B cell (primary cell): ENCODE data around the gene NPAS3. TPM values are rescaled to one million over a fixed set of nuclear protein-coding genes. Genes with fewer than 3 reads are reported as not detected.

ENCODE experiments used
- ATAC-seq: fragments of 200-7000 bp; cut with Tn5 transposase; one replicate; pipeline ENCODE4 v1.10.0; 2021; ENCODE audit warnings: low read depth, mild to moderate bottlenecking, moderate number of reproducible peaks, moderate library complexity
- CTCF ChIA-PET: fragments of 350-600 bp; sonication (Branson Sonifier 250); formaldehyde crosslinking; loops from one replicate; lab custom pipeline; 2021; ENCODE audit warnings: antibody characterized with exemption, inconsistent platforms; lab: Charles Lee
- POLR2A ChIA-PET: fragments of 350-600 bp; sonication (Branson Sonifier 250); formaldehyde crosslinking; loops from one replicate; lab custom pipeline; 2021; ENCODE audit warnings: antibody characterized with exemption; lab: Charles Lee
- DNase-seq: peaks from one replicate; pipeline ENCODE4 v3.0.0; 2013
- H2AFZ ChIP-seq: 2 replicates; pipeline ENCODE4 v1.6.1; 2012; ENCODE audit warnings: mild to moderate bottlenecking, low read depth, low read length; ENCODE audit not compliant: insufficient read depth, poor library complexity, severe bottlenecking
- H3K27ac ChIP-seq, 2 donors: 1 replicate in 1 of 2; 2 replicates in 1 of 2; pipeline ENCODE4 v1.5.1; 2012 to 2013; ENCODE audit warnings: low read length in 2 of 2, mild to moderate bottlenecking in 2 of 2, moderate library complexity in 1 of 2
- H3K27me3 ChIP-seq, 4 experiments: fragments of 200-600 bp in 1 of 4; sonication (generic) in 1 of 4; replicated peaks in 1 of 4; 1 replicate in 2 of 4; 2 replicates in 2 of 4; pipeline versions ENCODE4 v1.6.1 to v1.7.0; 2013 to 2016; ENCODE audit warnings: low read length in 3 of 4, mild to moderate bottlenecking in 2 of 4, mixed read lengths in 1 of 4, moderate library complexity in 1 of 4; ENCODE audit not compliant: insufficient read depth in 4 of 4, control insufficient read depth in 3 of 4; ENCODE audit errors: control extremely low read depth in 1 of 4
- H3K36me3 ChIP-seq, 2 experiments: replicated peaks in 1 of 2; 1 replicate in 1 of 2; 2 replicates in 1 of 2; pipeline versions ENCODE4 v1.6.1 to v1.7.1; 2013; ENCODE audit warnings: low read length in 1 of 2; ENCODE audit not compliant: insufficient read depth in 2 of 2, control insufficient read depth in 1 of 2; ENCODE audit errors: control extremely low read depth in 1 of 2, extremely low read depth in 1 of 2
- H3K4me1 ChIP-seq, 2 donors: fragments of 200-600 bp in 1 of 2; sonication (generic) in 1 of 2; 1 replicate in 1 of 2; 2 replicates in 1 of 2; pipeline versions ENCODE4 v1.5.1 to v1.6.1; 2013 to 2017; ENCODE audit warnings: low read length in 2 of 2; ENCODE audit not compliant: control insufficient read depth in 2 of 2, insufficient read depth in 2 of 2
- H3K4me2 ChIP-seq: replicated peaks from 2 replicates; pipeline ENCODE3; 2012; ENCODE audit warnings: mild to moderate bottlenecking, low read depth, low read length; ENCODE audit not compliant: poor library complexity, severe bottlenecking
- H3K4me3 ChIP-seq, 5 experiments: fragments of 200-600 bp in 1 of 5; sonication (generic) in 1 of 5; 1 replicate in 3 of 5; 2 replicates in 2 of 5; pipeline versions ENCODE4 v1.5.1 to v1.7.0; 2011 to 2016; ENCODE audit warnings: low read length in 4 of 5, mild to moderate bottlenecking in 4 of 5, low read depth in 2 of 5, control low read depth in 1 of 5, moderate library complexity in 1 of 5; ENCODE audit not compliant: insufficient read depth in 1 of 5; ENCODE audit errors: control extremely low read depth in 1 of 5, extremely low read depth in 1 of 5
- H3K79me2 ChIP-seq: fragments of 200-600 bp; sonication (generic); one replicate; pipeline ENCODE4 v1.6.0; 2016; ENCODE audit warnings: low read length; ENCODE audit not compliant: control insufficient read depth, insufficient read depth
- H3K9ac ChIP-seq: fragments of 200-600 bp; sonication (generic); 2 replicates; pipeline ENCODE4 v1.6.1; 2017; ENCODE audit warnings: mild to moderate bottlenecking, low read length, moderate library complexity
- H3K9me3 ChIP-seq, 3 donors: one replicate each; pipeline versions ENCODE4 v1.6.1 to v1.7.1; 2013; ENCODE audit warnings: low read length in 2 of 3; ENCODE audit not compliant: control insufficient read depth in 2 of 3, insufficient read depth in 1 of 3; ENCODE audit errors: control extremely low read depth in 1 of 3
- H4K20me1 ChIP-seq: 2 replicates; pipeline ENCODE4 v1.6.0; 2012; ENCODE audit warnings: mild to moderate bottlenecking, low read length; ENCODE audit not compliant: insufficient read depth, control insufficient read depth, poor library complexity, severe bottlenecking
- H3K27ac Mint-ChIP-seq: one replicate; pipeline ENCODE4 v1.8.0; 2021; ENCODE audit warnings: mixed read lengths
- H3K27me3 Mint-ChIP-seq: one replicate; pipeline ENCODE4 v1.8.0; 2021; ENCODE audit warnings: mixed read lengths
- H3K4me1 Mint-ChIP-seq: one replicate; pipeline ENCODE4 v1.8.0; 2021; ENCODE audit warnings: mixed read lengths
- H3K4me3 Mint-ChIP-seq: one replicate; pipeline ENCODE4 v1.8.0; 2021; ENCODE audit warnings: mixed read lengths
- H3K9me3 Mint-ChIP-seq: one replicate; pipeline ENCODE4 v1.8.0; 2022; ENCODE audit warnings: mixed read lengths; ENCODE audit not compliant: insufficient read depth
- CTCF ChIP-seq: fragments of 200-600 bp; IDR thresholded peaks from one replicate; pipeline ENCODE4 v1.8.0; 2022; ENCODE audit warnings: antibody characterized with exemption, mild to moderate bottlenecking
- EZH2 ChIP-seq: IDR thresholded peaks from 2 replicates; pipeline ENCODE4 v1.6.1; 2012; ENCODE audit warnings: borderline replicate concordance, low read depth, mild to moderate bottlenecking, moderate library complexity, low read length; ENCODE audit not compliant: insufficient read depth, poor library complexity, severe bottlenecking
- WGBS: methylation state at CpG from one replicate; pipeline ENCODE4 v1.1.5; 2013; ENCODE audit warnings: missing lambda C conversion rate; ENCODE audit not compliant: insufficient coverage; 5-methylcytosine and 5-hydroxymethylcytosine counted together
- intact Hi-C: fragments of 100-400 bp; cut with micrococcal nuclease; formaldehyde crosslinking; loops from one replicate; pipeline ENCODE4 v1.10.0; 2022
- polyA plus RNA-seq: library from polyadenylated mRNA; depleted of rRNA; stranded (reverse); fragments of >200 nt; gene quantifications from 2 replicates; pipeline ENCODE4 v1.2.3, GENCODE V29; 2012
- total RNA-seq, 2 donors: library from RNA; stranded (reverse); fragments of 120-200 nt in 1 of 2; gene quantifications; 1 replicate in 1 of 2; 2 replicates in 1 of 2; pipeline versions ENCODE4 v1.2.3 to v1.2.4, GENCODE V29; 2013 to 2022

The NPAS3 gene
- total and polyA plus RNA-seq, 2 donors (not counting 1 experiment from before 2014, with no cell fraction given): not detected

- no peak for ATAC-seq
- no peak overlapping the region for H3K4me3 Mint-ChIP-seq
- H3K4me1 ChIP-seq: no peaks in the 10 kb centered on the region
Measured at GRCh38 chr14:33350366-33350990, 411.8 kb downstream of the NPAS3 start.

GRCh38 chr14:33352821-33353220 is 414.1 kb downstream of the NPAS3 start:
- peaks cover 2% of the 10 kb centered on the region for H3K9me3 Mint-ChIP-seq
- H3K27me3 Mint-ChIP-seq: no peaks in the 10 kb centered on the region
- ATAC-seq (no peak), DNase-seq (no peak)
- Histone ChIP-seq H3K4me3 (no peak overlapping the region), H3K27me3 (no peaks in the 10 kb centered on the region), H3K9me3 (no peaks in the 10 kb centered on the region), H2AFZ (no peak overlapping the region), H4K20me1 (no peaks in the 10 kb centered on the region), H3K79me2 (no peaks in the 10 kb centered on the region), H3K9ac (no peak overlapping the region), H3K36me3 (no peaks in the 10 kb centered on the region), H3K4me1 (no peaks in the 10 kb centered on the region), H3K4me2 (no peak overlapping the region), H3K27ac (no peak overlapping the region)
- intact Hi-C loops: no loop called here
- ChIA-PET POLR2A (no interaction called here), CTCF (no interaction called here)
- no peak overlapping the region for H3K27ac Mint-ChIP-seq
- no peak overlapping the region for H3K4me3 Mint-ChIP-seq
- no peaks in the 10 kb centered on the region for H3K4me1 Mint-ChIP-seq
- TF ChIP-seq CTCF: no peak

More at GRCh38 chr14:33350366-33350990, 411.8 kb downstream of the NPAS3 start:
- 94% methylated on average over 7 of the region's 10 CpGs for WGBS
- Mint-ChIP-seq H3K27ac (no peak overlapping the region), H3K4me1 (no peaks in the 10 kb centered on the region), H3K9me3 (no peaks in the 10 kb centered on the region), H3K27me3 (no peaks in the 10 kb centered on the region)
- Histone ChIP-seq H3K4me3 (no peak overlapping the region), H3K36me3 (no peaks in the 10 kb centered on the region), H3K27me3 (no peaks in the 10 kb centered on the region), H3K79me2 (no peaks in the 10 kb centered on the region), H3K9me3 (no peaks in the 10 kb centered on the region), H3K4me2 (no peak overlapping the region), H3K27ac (no peak overlapping the region), H4K20me1 (no peaks in the 10 kb centered on the region), H3K9ac (no peak overlapping the region), H2AFZ (no peak overlapping the region)
- no peak for DNase-seq
- TF ChIP-seq EZH2 (no peak), CTCF (no peak)
- intact Hi-C loops: no loop called here
- ChIA-PET CTCF (no interaction called here), POLR2A (no interaction called here)
